Measurements from ENCODE around the gene CREB5. TPM values are rescaled to one million over a fixed set of nuclear protein-coding genes. Genes with fewer than 3 reads are reported as not detected.

CREB5 gene
- total and polyA plus RNA-seq, 2 experiments from 2014 or later = 2.4 to 4.4 TPM

GRCh38 chr7:28465697-28466096 is 53.4 kb downstream of the CREB5 start (continued):
- TF ChIP-seq ETS1 (IDR thresholded peaks at IDR 0.05) = no peak
- TF ChIP-seq ZNF331 (CRISPR knock-in tag; IDR thresholded peaks at IDR 0.05; ENCODE audit: low read depth) = no peak

- 0 out of 2 replicates have a peak overlapping the region, but pooled peaks have one; percentile 6 for H2AFZ ChIP-seq
- Mint-ChIP-seq H3K4me3 (no peak overlapping the region), H3K4me1 (peaks cover 12% of the 10 kb centered on the region), H3K27me3 (ENCODE audit: insufficient read depth, low read depth, poor library complexity) (peaks cover 3% of the 10 kb centered on the region), H3K27ac (no peak overlapping the region; the same call in 1 of the 2 replicates), H3K36me3 (ENCODE audit: low read depth) (no peaks in the 10 kb centered on the region), H3K9me3 (no peaks in the 10 kb centered on the region)
- H3K4me3 ChIP-seq = no peak overlapping the region
- H3K36me3 ChIP-seq (ENCODE audit: insufficient read depth) = no peaks in the 10 kb centered on the region
- no peak overlapping the region for H3K4me2 ChIP-seq
- no peaks in the 10 kb centered on the region for H3K4me1 ChIP-seq (ENCODE audit: insufficient read depth)
- no peak overlapping the region for H3K27ac ChIP-seq (ENCODE audit: low read depth)
- no peaks in the 10 kb centered on the region for H3K9me2 ChIP-seq (ENCODE audit: insufficient read depth)
- ATAC-seq (no peak), DNase-seq (ENCODE audit: low spot score) (no peak)
- H3F3A ChIP-seq (replicated peaks; ENCODE audit: low read depth) = no peaks in the 10 kb centered on the region
- no peaks in the 10 kb centered on the region for H3K79me2 ChIP-seq (replicated peaks; ENCODE audit: insufficient read depth)
- H3K27me3 ChIP-seq (ENCODE audit: insufficient read depth) = no peaks in the 10 kb centered on the region
- H4K20me1 ChIP-seq (replicated peaks; ENCODE audit: insufficient read depth) = no peaks in the 10 kb centered on the region
- TF ChIP-seq ZNF114 (CRISPR knock-in tag; IDR thresholded peaks at IDR 0.05) = no peak
- TF ChIP-seq EZH2phosphoT487 (IDR thresholded peaks at IDR 0.05; ENCODE audit: unreplicated experiment) = no peak
- no peak for TF ChIP-seq ZNF462 (CRISPR knock-in tag; IDR thresholded peaks at IDR 0.05)
- no peak for TF ChIP-seq JUNB (IDR thresholded peaks at IDR 0.05; ENCODE audit: unreplicated experiment)
- TF ChIP-seq ZNF331 (CRISPR knock-in tag; IDR thresholded peaks at IDR 0.05; ENCODE audit: low read depth) = no peak
- TF ChIP-seq ETS1 (IDR thresholded peaks at IDR 0.05) = no peak
- TF ChIP-seq CTCF (conservative IDR thresholded peaks at IDR 0.05; ENCODE audit: low read depth in 2 of 2) = no peak
- no peak for TF ChIP-seq NANOG (IDR thresholded peaks at IDR 0.05; ENCODE audit: borderline replicate concordance)
- no peak for TF ChIP-seq CREB1 (CRISPR knock-in tag; IDR thresholded peaks at IDR 0.05; ENCODE audit: low read depth)
- TF ChIP-seq REST (IDR thresholded peaks at IDR 0.05; ENCODE audit: unreplicated experiment) = no peak
- TF ChIP-seq EZH2 (IDR thresholded peaks at IDR 0.05; ENCODE audit: low read depth, unreplicated experiment) = no peak
- no peak for TF ChIP-seq POLR2AphosphoS5 (IDR thresholded peaks at IDR 0.05; ENCODE audit: low read depth)
These were observed 54.0 kb downstream of the CREB5 start for GRCh38 chr7:28466341-28466740.
